ENCODE results near the gene TMEM165. TPM values are rescaled to one million over a fixed set of nuclear protein-coding genes. Genes with fewer than 3 reads are reported as not detected.
"Not testable (repeated sequence)": the region's sequence is repeated elsewhere in the genome, so short reads cannot be mapped to it uniquely, and the experiment has no call there.

Gene TMEM165
- total RNA-seq, 5 donors from 2014 or later (not counting 1 experiment from before 2014, with no cell fraction given) = 48.5 to 65.0 (median 56.8) TPM

DNA sequence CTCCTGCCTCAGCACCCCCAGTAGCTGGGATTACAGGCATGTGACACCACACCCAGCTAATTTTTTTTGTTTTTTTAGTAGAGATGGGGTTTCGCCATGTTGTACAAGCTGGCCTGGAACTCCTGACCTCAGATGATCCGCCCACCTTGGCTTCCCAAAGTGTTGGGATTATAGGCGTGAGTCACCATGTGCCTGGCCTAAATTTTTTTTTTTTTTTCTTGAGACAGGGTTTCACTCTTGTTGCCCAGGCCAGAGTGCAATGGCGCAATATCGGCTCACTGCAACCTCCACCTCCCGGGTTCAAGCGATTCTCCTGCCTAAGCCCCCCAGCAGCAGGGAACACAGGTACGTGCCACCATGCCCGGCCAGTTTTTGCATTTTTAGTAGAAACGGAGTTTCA, 44.9 kb upstream of the TMEM165 start:
- Mint-ChIP-seq H3K4me1 (peaks cover 13 to 16% (median 16%) of the 10 kb centered on the region in 3 donors), H3K36me3 (peaks cover 21% of the 10 kb centered on the region)
- DNase-seq; H3K4me3 Mint-ChIP-seq; H3K27ac ChIP-seq (ENCODE audit: low read length); H3K27me3 Mint-ChIP-seq; ATAC-seq (replicated peaks in 1 of 4); H3K27ac Mint-ChIP-seq; CTCF ChIA-PET; H3K36me3 ChIP-seq (ENCODE audit: control insufficient read depth in 2 of 2, extremely low read depth in 1 of 2, insufficient read depth in 1 of 2, low read length in 1 of 2); H3K27me3 ChIP-seq (replicated peaks in 1 of 2; ENCODE audit: control insufficient read depth in 2 of 2, extremely low read depth in 1 of 2, insufficient read depth in 2 of 2, low read length in 1 of 2); H3K4me3 ChIP-seq (ENCODE audit: control insufficient read depth in 1 of 2, extremely low read depth in 1 of 2, low read length in 1 of 2); H3K9me3 Mint-ChIP-seq; H3K9me3 ChIP-seq; POLR2A ChIA-PET: not testable (repeated sequence)
- 98% methylated on average over 9 of the region's 10 CpGs for WGBS (ENCODE audit: insufficient coverage)
- H3K4me1 ChIP-seq (ENCODE audit: control insufficient read depth in 1 of 2, extremely low read depth in 1 of 2, insufficient read depth in 2 of 2, low read length in 2 of 2) = peaks cover 0 to 11% of the 10 kb centered on the region in 2 experiments

DNA sequence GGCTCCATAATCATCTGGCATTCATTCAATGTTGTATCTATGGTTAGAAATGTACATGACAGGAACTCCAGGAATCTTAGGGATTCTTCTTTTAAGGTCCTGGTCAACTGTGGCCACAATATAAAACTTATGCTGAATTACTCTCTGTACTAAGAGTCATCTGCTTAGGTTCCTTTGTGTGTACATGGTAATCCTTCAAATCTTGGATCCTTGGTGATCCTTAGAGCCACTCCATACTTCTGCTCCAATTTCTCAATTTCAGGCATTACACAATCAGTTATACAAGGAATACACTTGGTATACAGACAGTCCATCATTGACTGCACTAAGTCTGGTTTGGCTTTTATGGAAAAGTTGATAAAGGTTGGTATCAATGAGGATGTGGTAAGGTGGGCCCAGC, 43.9 kb upstream of the TMEM165 start:
- Mint-ChIP-seq H3K9me3 (no peaks in the 10 kb centered on the region), H3K4me1 (peaks cover 10 to 16% (median 14%) of the 10 kb centered on the region in 3 donors), H3K27me3 (no peaks in the 10 kb centered on the region), H3K36me3 (peaks cover 21% of the 10 kb centered on the region), H3K4me3 (no peak overlapping the region), H3K27ac (no peak overlapping the region)
- no peak overlapping the region for H3K27ac ChIP-seq (ENCODE audit: low read length)
- POLR2A ChIA-PET = no interaction called here
- no peak for DNase-seq
- H3K4me1 ChIP-seq (ENCODE audit: control insufficient read depth in 1 of 2, extremely low read depth in 1 of 2, insufficient read depth in 2 of 2, low read length in 2 of 2) = peaks cover 0 to 8% of the 10 kb centered on the region in 2 experiments
- no peak overlapping the region for H3K4me3 ChIP-seq (ENCODE audit: control insufficient read depth in 1 of 2, extremely low read depth in 1 of 2, low read length in 1 of 2)
- H3K36me3 ChIP-seq (ENCODE audit: control insufficient read depth in 2 of 2, extremely low read depth in 1 of 2, insufficient read depth in 1 of 2, low read length in 1 of 2) = peaks cover 0 to 3% of the 10 kb centered on the region in 2 donors
- CTCF ChIA-PET = no interaction called here
- H3K9me3 ChIP-seq = no peaks in the 10 kb centered on the region
- no peaks in the 10 kb centered on the region for H3K27me3 ChIP-seq (replicated peaks in 1 of 2; ENCODE audit: control insufficient read depth in 2 of 2, extremely low read depth in 1 of 2, insufficient read depth in 2 of 2, low read length in 1 of 2)
- no peak for ATAC-seq (replicated peaks in 1 of 4)

GRCh38 chr4:55352726-55353125, 43.0 kb upstream of the TMEM165 start:
- H3K9me3 Mint-ChIP-seq = no peaks in the 10 kb centered on the region
- Histone ChIP-seq H3K4me3 (ENCODE audit: control insufficient read depth in 1 of 2, extremely low read depth in 1 of 2, low read length in 1 of 2) (no peak overlapping the region), H3K9me3 (no peaks in the 10 kb centered on the region), H3K4me1 (ENCODE audit: control insufficient read depth in 1 of 2, extremely low read depth in 1 of 2, insufficient read depth in 2 of 2, low read length in 2 of 2) (no peaks in the 10 kb centered on the region), H3K27me3 (replicated peaks in 1 of 2; ENCODE audit: control insufficient read depth in 2 of 2, extremely low read depth in 1 of 2, insufficient read depth in 2 of 2, low read length in 1 of 2) (no peaks in the 10 kb centered on the region), H3K36me3 (ENCODE audit: control insufficient read depth in 2 of 2, extremely low read depth in 1 of 2, insufficient read depth in 1 of 2, low read length in 1 of 2) (peaks cover 0 to 3% of the 10 kb centered on the region in 2 donors), H3K27ac (ENCODE audit: low read length) (no peak overlapping the region)
- H3K27me3 Mint-ChIP-seq = no peaks in the 10 kb centered on the region
- DNase-seq (no peak), ATAC-seq (replicated peaks in 1 of 4) (no peak)
- H3K4me3 Mint-ChIP-seq = no peak overlapping the region
- ChIA-PET POLR2A (no interaction called here), CTCF (interaction anchor here in 1 of 2 donors (1.1 kb wide), 1 partner anchor 25 kb away, joined by 3 read pairs; no protein-coding TSS in a partner anchor)
- H3K4me1 Mint-ChIP-seq = peaks cover 2 to 8% (median 5%) of the 10 kb centered on the region in 3 donors
- no peak overlapping the region for H3K27ac Mint-ChIP-seq
- H3K36me3 Mint-ChIP-seq = peaks cover 21% of the 10 kb centered on the region
- WGBS (ENCODE audit: insufficient coverage) = 94% methylated on average over 2 of the region's 2 CpGs

DNA sequence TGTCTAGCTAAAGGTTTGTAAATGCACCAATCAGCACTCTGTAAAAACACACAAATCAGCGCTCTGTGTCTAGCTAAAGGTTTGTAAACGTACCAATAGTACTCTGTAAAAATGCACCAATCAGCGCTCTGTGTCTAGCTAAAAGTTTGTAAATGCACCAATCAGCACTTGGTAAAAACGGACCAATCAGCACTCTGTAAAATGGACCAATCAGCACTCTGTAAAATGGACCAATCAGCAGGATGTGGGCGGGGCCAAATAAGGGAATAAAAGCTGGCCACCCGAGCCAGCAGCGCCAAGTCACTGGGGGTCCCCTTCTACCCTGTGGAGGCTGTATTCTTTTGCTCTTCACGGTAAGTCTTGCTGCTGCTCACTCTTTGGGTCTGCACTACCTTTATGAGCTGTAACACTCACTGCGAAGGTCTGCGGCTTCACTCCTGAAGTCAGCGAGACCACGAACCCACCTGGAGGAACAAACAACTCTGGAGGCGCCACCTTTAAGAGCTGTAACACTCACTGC, 42.5 kb upstream of the TMEM165 start:
- POLR2A ChIA-PET; H3K27me3 ChIP-seq (replicated peaks in 1 of 2; ENCODE audit: control insufficient read depth in 2 of 2, extremely low read depth in 1 of 2, insufficient read depth in 2 of 2, low read length in 1 of 2); H3K36me3 ChIP-seq (ENCODE audit: control insufficient read depth in 2 of 2, extremely low read depth in 1 of 2, insufficient read depth in 1 of 2, low read length in 1 of 2); H3K9me3 Mint-ChIP-seq; H3K9me3 ChIP-seq; H3K27me3 Mint-ChIP-seq; H3K27ac Mint-ChIP-seq; H3K4me1 ChIP-seq (ENCODE audit: control insufficient read depth in 1 of 2, extremely low read depth in 1 of 2, insufficient read depth in 2 of 2, low read length in 2 of 2); DNase-seq; H3K4me3 ChIP-seq (ENCODE audit: control insufficient read depth in 1 of 2, extremely low read depth in 1 of 2, low read length in 1 of 2); ATAC-seq (replicated peaks in 1 of 4); H3K27ac ChIP-seq (ENCODE audit: low read length); H3K4me3 Mint-ChIP-seq; H3K4me1 Mint-ChIP-seq: not testable (repeated sequence)
- CTCF ChIA-PET = interaction anchor here in 1 of 2 donors (1.1 kb wide), 1 partner anchor 25 kb away, joined by 3 read pairs; no protein-coding TSS in a partner anchor
- H3K36me3 Mint-ChIP-seq = peaks cover 21% of the 10 kb centered on the region
- 92% methylated on average over 10 of the region's 13 CpGs for WGBS (ENCODE audit: insufficient coverage)

GRCh38 chr4:55354648-55355047, 41.1 kb upstream of the TMEM165 start:
- no peaks in the 10 kb centered on the region for H3K4me1 ChIP-seq (ENCODE audit: control insufficient read depth in 1 of 2, extremely low read depth in 1 of 2, insufficient read depth in 2 of 2, low read length in 2 of 2)
- H3K4me3 ChIP-seq (ENCODE audit: control insufficient read depth in 1 of 2, extremely low read depth in 1 of 2, low read length in 1 of 2) = no peak overlapping the region
- Mint-ChIP-seq H3K9me3 (no peaks in the 10 kb centered on the region), H3K27me3 (no peaks in the 10 kb centered on the region), H3K36me3 (peaks cover 21% of the 10 kb centered on the region), H3K4me3 (no peak overlapping the region), H3K27ac (no peak overlapping the region), H3K4me1 (peaks cover 0 to 14% (median 6%) of the 10 kb centered on the region in 3 donors)
- no peak for DNase-seq
- ChIA-PET CTCF (interaction anchor here (0.5 to 1.3 kb wide), 2 partner anchors 12 to 32 kb away, joined by 3 to 5 read pairs; no protein-coding TSS in a partner anchor), POLR2A (no interaction called here)
- no peak for ATAC-seq (replicated peaks in 1 of 4)
- peaks cover 0 to 3% of the 10 kb centered on the region in 2 donors for H3K36me3 ChIP-seq (ENCODE audit: control insufficient read depth in 2 of 2, extremely low read depth in 1 of 2, insufficient read depth in 1 of 2, low read length in 1 of 2)
- 85% methylated on average over 8 of the region's 8 CpGs for WGBS (ENCODE audit: insufficient coverage)
- no peak overlapping the region for H3K27ac ChIP-seq (ENCODE audit: low read length)
- H3K27me3 ChIP-seq (replicated peaks in 1 of 2; ENCODE audit: control insufficient read depth in 2 of 2, extremely low read depth in 1 of 2, insufficient read depth in 2 of 2, low read length in 1 of 2) = no peaks in the 10 kb centered on the region
- H3K9me3 ChIP-seq = no peaks in the 10 kb centered on the region

DNA sequence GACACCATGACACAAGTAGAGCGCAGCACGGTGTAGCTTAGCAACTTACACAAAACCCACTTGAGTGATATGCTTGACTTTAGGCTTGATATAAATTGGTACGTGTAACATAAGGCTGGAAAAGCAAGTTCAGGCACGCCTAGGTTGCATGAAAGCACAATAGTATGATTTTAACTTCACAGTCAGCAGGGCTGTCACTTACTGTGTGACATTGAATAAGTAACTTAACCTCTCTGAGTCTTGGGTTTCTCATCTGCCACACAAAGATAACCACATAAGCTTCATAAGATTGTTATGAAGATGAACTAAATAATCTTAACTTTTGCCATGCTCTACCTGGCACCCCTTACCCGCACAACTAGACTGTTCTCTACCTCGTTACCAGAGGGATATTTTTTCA, 40.2 kb upstream of the TMEM165 start:
- peaks cover 21% of the 10 kb centered on the region for H3K36me3 Mint-ChIP-seq
- Histone ChIP-seq H3K27me3 (replicated peaks in 1 of 2; ENCODE audit: control insufficient read depth in 2 of 2, extremely low read depth in 1 of 2, insufficient read depth in 2 of 2, low read length in 1 of 2) (no peaks in the 10 kb centered on the region), H3K36me3 (ENCODE audit: control insufficient read depth in 2 of 2, extremely low read depth in 1 of 2, insufficient read depth in 1 of 2, low read length in 1 of 2) (peaks cover 0 to 3% of the 10 kb centered on the region in 2 donors), H3K27ac (ENCODE audit: low read length) (no peak overlapping the region), H3K4me3 (ENCODE audit: control insufficient read depth in 1 of 2, extremely low read depth in 1 of 2, low read length in 1 of 2) (no peak overlapping the region), H3K4me1 (ENCODE audit: control insufficient read depth in 1 of 2, extremely low read depth in 1 of 2, insufficient read depth in 2 of 2, low read length in 2 of 2) (no peaks in the 10 kb centered on the region), H3K9me3 (no peaks in the 10 kb centered on the region)
- no CpG with 5 or more reads among the region's 6 CpGs for WGBS (ENCODE audit: insufficient coverage)
- no peaks in the 10 kb centered on the region for H3K9me3 Mint-ChIP-seq
- ATAC-seq (replicated peaks in 1 of 4) (no peak), DNase-seq (no peak)
- no peak overlapping the region for H3K4me3 Mint-ChIP-seq
- H3K4me1 Mint-ChIP-seq = peaks cover 0 to 14% (median 6%) of the 10 kb centered on the region in 3 donors
- ChIA-PET CTCF (interaction anchor here (1.2 to 1.5 kb wide), 2 partner anchors 9 to 10 kb away, joined by 4 to 8 read pairs; partner anchors contain the start of gene SRD5A3 (in 1 of the 2)), POLR2A (no interaction called here)
- H3K27me3 Mint-ChIP-seq = no peaks in the 10 kb centered on the region
- no peak overlapping the region for H3K27ac Mint-ChIP-seq
